ENCODE measurements around the gene HIP1. TPM values are rescaled to one million over a fixed set of nuclear protein-coding genes. Genes with fewer than 3 reads are reported as not detected.
"Not testable (repeated sequence)": the region's sequence is repeated elsewhere in the genome, so short reads cannot be mapped to it uniquely, and the experiment has no call there.

Gene HIP1
- total RNA-seq, 1 experiment from 2014 or later, result 5.3 TPM

GRCh38 chr7:75559976-75560365 lies 178.8 kb downstream of the HIP1 start:
- ATAC-seq, result no peak
- Histone ChIP-seq H2AFZ (ENCODE audit: low read length) (no peak overlapping the region), H3K4me2 (ENCODE audit: low read length) (no peak overlapping the region), H3K36me3 (ENCODE audit: low read depth, low read length) (no peaks in the 10 kb centered on the region), H3K27ac (ENCODE audit: low read length) (no peak overlapping the region), H3K9ac (ENCODE audit: low read length) (no peak overlapping the region), H4K20me1 (ENCODE audit: low read length) (no peaks in the 10 kb centered on the region), H3K79me2 (ENCODE audit: low read length) (no peaks in the 10 kb centered on the region), H3F3A (ENCODE audit: low read length, unreplicated experiment) (no peaks in the 10 kb centered on the region), H3K4me1 (ENCODE audit: insufficient read depth, low read length) (peaks cover 3% of the 10 kb centered on the region), H3K9me2 (replicated peaks; ENCODE audit: low read length) (no peaks in the 10 kb centered on the region), H3K27me3 (ENCODE audit: low read length) (no peaks in the 10 kb centered on the region), H3K4me3 (ENCODE audit: low read length) (no peak overlapping the region), H3K9me3 (ENCODE audit: low read length) (no peaks in the 10 kb centered on the region)
- no peak for TF ChIP-seq CTCF (conservative IDR thresholded peaks at IDR 0.05; ENCODE audit: low read depth, low read length)
- TF ChIP-seq EZH2 (IDR thresholded peaks at IDR 0.05; ENCODE audit: low read length, unreplicated experiment), result no peak
- TF ChIP-seq EZH2phosphoT487 (IDR thresholded peaks at IDR 0.05; ENCODE audit: borderline replicate concordance, low read length), result no peak
- no TSS peak for BruUV-seq (replicated peaks)
- ChIA-PET CTCF (no interaction called here), POLR2A (ENCODE audit: unreplicated experiment) (no interaction called here)
- intact Hi-C loops (cut with micrococcal nuclease), result no loop called here
- DNase-seq, result no peak

- Histone ChIP-seq H3K27me3 (ENCODE audit: low read length) (no peaks in the 10 kb centered on the region), H4K20me1 (ENCODE audit: low read length) (no peaks in the 10 kb centered on the region), H3K9ac (ENCODE audit: low read length) (no peak overlapping the region), H3K9me2 (replicated peaks; ENCODE audit: low read length) (no peaks in the 10 kb centered on the region), H3K4me3 (ENCODE audit: low read length) (no peak overlapping the region), H3K4me1 (ENCODE audit: insufficient read depth, low read length) (no peaks in the 10 kb centered on the region), H2AFZ (ENCODE audit: low read length) (no peak overlapping the region), H3K9me3 (ENCODE audit: low read length) (no peaks in the 10 kb centered on the region), H3K4me2 (ENCODE audit: low read length) (no peak overlapping the region), H3K36me3 (ENCODE audit: low read depth, low read length) (no peaks in the 10 kb centered on the region), H3K27ac (ENCODE audit: low read length) (no peak overlapping the region), H3F3A (ENCODE audit: low read length, unreplicated experiment) (no peaks in the 10 kb centered on the region), H3K79me2 (ENCODE audit: low read length) (no peaks in the 10 kb centered on the region)
- intact Hi-C loops (cut with micrococcal nuclease), result no loop called here
- BruUV-seq (replicated peaks), result no TSS peak
- POLR2A ChIA-PET (ENCODE audit: unreplicated experiment), result no interaction called here
- TF ChIP-seq CTCF (conservative IDR thresholded peaks at IDR 0.05; ENCODE audit: low read depth, low read length), result no peak
- ATAC-seq (no peak), DNase-seq (no peak)
- CTCF ChIA-PET, result no interaction called here
Observed at GRCh38 chr7:75559355-75559975, 179.3 kb downstream of the HIP1 start.

- not testable (repeated sequence) for H3K36me3 ChIP-seq (ENCODE audit: low read depth, low read length); ATAC-seq
Observed at GRCh38 chr7:75556835-75557234, 181.9 kb downstream of the HIP1 start.

More at GRCh38 chr7:75556835-75557234, 181.9 kb downstream of the HIP1 start:
- H3K79me2 ChIP-seq (ENCODE audit: low read length); DNase-seq; H3K4me3 ChIP-seq (ENCODE audit: low read length); CTCF ChIA-PET; H3F3A ChIP-seq (ENCODE audit: low read length, unreplicated experiment); POLR2A ChIA-PET (ENCODE audit: unreplicated experiment); H3K27me3 ChIP-seq (ENCODE audit: low read length); H3K27ac ChIP-seq (ENCODE audit: low read length); H3K4me2 ChIP-seq (ENCODE audit: low read length); intact Hi-C loops (cut with micrococcal nuclease); H4K20me1 ChIP-seq (ENCODE audit: low read length); H3K9ac ChIP-seq (ENCODE audit: low read length); H3K9me3 ChIP-seq (ENCODE audit: low read length); H3K9me2 ChIP-seq (replicated peaks; ENCODE audit: low read length); BruUV-seq (replicated peaks); H2AFZ ChIP-seq (ENCODE audit: low read length); H3K4me1 ChIP-seq (ENCODE audit: insufficient read depth, low read length): not testable (repeated sequence)

Measured in PC-3 (cell line).